IPS-20b (cell line): ENCODE results near the gene TRABD2A.

Source experiments
- H3K27ac ChIP-seq: one replicate; pipeline ENCODE4 v1.5.1; 2013; ENCODE audit warnings: low read length
- H3K27me3 ChIP-seq: 2 replicates; pipeline ENCODE4 v1.6.1; 2013; ENCODE audit warnings: mild to moderate bottlenecking, low read length, inconsistent platforms; ENCODE audit not compliant: insufficient read depth
- H3K36me3 ChIP-seq: 2 replicates; pipeline ENCODE4 v1.6.1; 2013; ENCODE audit warnings: low read depth, mild to moderate bottlenecking, inconsistent platforms, low read length, moderate library complexity; ENCODE audit not compliant: insufficient read depth
- H3K4me1 ChIP-seq: 2 replicates; pipeline ENCODE4 v1.6.1; 2013; ENCODE audit warnings: mild to moderate bottlenecking, control low read depth, inconsistent platforms, low read length, moderate library complexity; ENCODE audit not compliant: insufficient read depth
- H3K4me3 ChIP-seq: 2 replicates; pipeline ENCODE4 v1.5.1; 2013; ENCODE audit warnings: mild to moderate bottlenecking, low read length, inconsistent platforms
- H3K9ac ChIP-seq: 2 replicates; pipeline ENCODE4 v1.6.1; 2013; ENCODE audit warnings: low read depth, mild to moderate bottlenecking, inconsistent platforms, low read length, moderate library complexity
- H3K9me3 ChIP-seq: 2 replicates; pipeline ENCODE4 v1.6.1; 2013; ENCODE audit warnings: mild to moderate bottlenecking, low read depth, low read length, inconsistent platforms; ENCODE audit not compliant: insufficient read depth

TRABD2A gene

GRCh38 chr2:84914334-84914733, 33.5 kb upstream of the TRABD2A start:
- H3K9ac ChIP-seq, result no peak overlapping the region
- H3K4me3 ChIP-seq, result no peak overlapping the region
- H3K36me3 ChIP-seq, result no peaks in the 10 kb centered on the region
- no peaks in the 10 kb centered on the region for H3K9me3 ChIP-seq
- H3K4me1 ChIP-seq, result no peaks in the 10 kb centered on the region
- no peaks in the 10 kb centered on the region for H3K27me3 ChIP-seq
- no peak overlapping the region for H3K27ac ChIP-seq

GRCh38 chr2:84912984-84913383, 32.1 kb upstream of the TRABD2A start:
- H3K4me3 ChIP-seq, result no peak overlapping the region
- H3K27me3 ChIP-seq, result no peaks in the 10 kb centered on the region
- H3K36me3 ChIP-seq, result no peaks in the 10 kb centered on the region
- no peak overlapping the region for H3K27ac ChIP-seq
- H3K9me3 ChIP-seq, result no peaks in the 10 kb centered on the region
- no peak overlapping the region for H3K9ac ChIP-seq
- H3K4me1 ChIP-seq, result no peaks in the 10 kb centered on the region

DNA sequence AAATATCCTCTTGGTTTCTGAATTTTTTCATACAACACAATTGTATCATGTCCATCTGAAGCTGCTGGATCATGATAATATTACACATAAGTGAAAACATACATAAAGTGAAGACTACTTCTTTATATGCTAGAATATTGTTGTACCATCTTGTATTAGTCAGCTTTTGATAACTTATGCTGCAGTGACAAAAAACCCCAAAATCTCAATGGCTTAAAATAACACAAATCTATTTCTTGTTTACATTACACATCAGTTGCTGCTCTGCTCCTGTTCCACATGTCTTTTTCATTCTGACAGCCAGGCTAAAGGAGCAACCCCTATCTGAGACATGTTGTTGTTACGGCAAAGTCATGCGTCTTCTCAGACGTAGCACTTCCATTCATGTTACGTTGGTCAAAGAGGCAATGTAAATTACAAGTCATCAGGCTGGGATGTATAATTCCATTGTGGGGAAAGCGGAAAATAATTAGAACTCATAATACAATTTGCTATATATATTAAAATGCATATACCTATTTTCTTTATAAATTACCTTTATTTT, 30.3 kb upstream of the TRABD2A start:
- Histone ChIP-seq H3K27ac (no peak overlapping the region), H3K9me3 (no peaks in the 10 kb centered on the region), H3K4me3 (no peak overlapping the region), H3K4me1 (no peaks in the 10 kb centered on the region), H3K9ac (no peak overlapping the region), H3K27me3 (no peaks in the 10 kb centered on the region), H3K36me3 (no peaks in the 10 kb centered on the region)

DNA sequence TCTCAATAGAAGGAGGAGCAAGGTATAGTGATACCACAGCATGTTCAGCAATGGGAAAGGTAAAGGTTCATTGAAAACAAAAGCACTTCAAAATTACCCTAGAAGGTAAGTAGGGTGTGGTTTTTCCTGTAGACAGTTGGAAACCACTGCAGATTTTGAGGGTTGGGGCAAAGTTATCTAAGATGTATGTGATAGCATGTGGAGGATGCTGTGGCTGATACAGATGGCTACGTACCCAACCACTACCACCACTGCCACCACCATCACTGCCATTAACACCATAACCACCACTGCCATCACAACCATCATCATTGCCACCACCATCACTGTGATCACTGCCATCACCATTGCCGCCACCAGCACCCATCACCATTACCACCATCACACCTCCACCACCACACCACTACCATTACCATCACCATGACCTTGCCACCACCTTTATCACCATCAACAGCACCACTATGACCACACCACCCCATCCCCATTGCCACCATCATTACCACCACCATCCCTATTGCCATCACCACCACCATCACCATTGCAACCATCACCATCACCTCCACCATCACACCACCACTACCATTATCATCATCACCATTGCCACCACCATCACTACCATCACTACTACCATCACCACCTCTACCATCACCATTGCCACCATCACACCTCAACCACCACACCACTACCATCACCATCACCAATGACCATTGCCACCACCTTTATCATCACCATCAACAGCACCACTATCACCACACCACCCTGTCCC, 28.2 kb upstream of the TRABD2A start:
- H3K27ac ChIP-seq, result no peak overlapping the region
- no peaks in the 10 kb centered on the region for H3K9me3 ChIP-seq
- peaks cover 2% of the 10 kb centered on the region; the same call in 1 of the 2 replicates for H3K4me1 ChIP-seq
- H3K36me3 ChIP-seq, result no peaks in the 10 kb centered on the region
- H3K27me3 ChIP-seq, result peaks cover 7% of the 10 kb centered on the region
- no peak overlapping the region for H3K4me3 ChIP-seq
- H3K9ac ChIP-seq, result no peak overlapping the region

DNA sequence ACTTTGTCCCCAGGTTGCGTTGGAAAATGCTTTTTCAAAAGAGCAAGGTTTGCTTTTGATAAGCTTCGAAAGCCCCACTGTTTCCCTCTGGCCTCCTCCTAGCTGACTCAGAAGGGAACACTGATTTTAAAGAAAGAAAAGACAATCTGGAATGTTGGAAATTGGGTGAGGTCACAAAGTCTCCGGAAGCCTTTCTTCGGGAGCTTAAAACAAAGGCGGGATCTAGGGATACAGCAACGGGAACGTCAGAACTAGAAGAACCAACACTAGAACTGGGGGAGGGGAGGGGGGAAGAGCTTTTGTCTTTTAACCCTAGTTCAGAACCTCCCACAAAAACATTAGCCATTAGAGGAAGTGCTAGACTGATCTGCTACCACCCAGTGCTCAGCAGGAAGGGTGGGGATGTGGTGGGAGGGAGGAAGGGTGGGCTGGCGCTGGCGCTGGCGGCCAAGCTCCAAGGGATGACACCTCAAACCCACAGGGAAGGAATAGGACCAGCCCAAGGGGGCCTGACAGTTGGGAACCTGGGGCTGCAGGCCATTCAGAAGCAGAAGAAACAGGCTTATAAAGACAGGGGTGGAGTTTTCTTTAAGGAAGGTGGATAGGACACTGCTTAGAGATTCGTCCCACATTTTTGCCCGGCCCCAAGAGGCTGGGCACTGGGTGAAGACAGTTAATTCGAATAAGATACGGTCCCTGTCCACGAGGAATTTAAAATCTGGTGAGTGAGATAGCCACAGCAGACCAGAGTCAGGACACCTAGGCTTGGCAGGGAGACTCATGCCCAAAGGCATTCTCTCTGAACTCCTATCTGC, 26.2 kb upstream of the TRABD2A start:
- peak overlapping the region; percentile 86 for H3K9ac ChIP-seq
- H3K9me3 ChIP-seq, result no peaks in the 10 kb centered on the region
- H3K27ac ChIP-seq, result no peak overlapping the region
- peak overlapping the region; percentile 85 for H3K4me3 ChIP-seq
- no peaks in the 10 kb centered on the region for H3K36me3 ChIP-seq
- H3K27me3 ChIP-seq, result peaks cover 18% of the 10 kb centered on the region
- H3K4me1 ChIP-seq, result peaks cover 2% of the 10 kb centered on the region; the same call in 1 of the 2 replicates

DNA sequence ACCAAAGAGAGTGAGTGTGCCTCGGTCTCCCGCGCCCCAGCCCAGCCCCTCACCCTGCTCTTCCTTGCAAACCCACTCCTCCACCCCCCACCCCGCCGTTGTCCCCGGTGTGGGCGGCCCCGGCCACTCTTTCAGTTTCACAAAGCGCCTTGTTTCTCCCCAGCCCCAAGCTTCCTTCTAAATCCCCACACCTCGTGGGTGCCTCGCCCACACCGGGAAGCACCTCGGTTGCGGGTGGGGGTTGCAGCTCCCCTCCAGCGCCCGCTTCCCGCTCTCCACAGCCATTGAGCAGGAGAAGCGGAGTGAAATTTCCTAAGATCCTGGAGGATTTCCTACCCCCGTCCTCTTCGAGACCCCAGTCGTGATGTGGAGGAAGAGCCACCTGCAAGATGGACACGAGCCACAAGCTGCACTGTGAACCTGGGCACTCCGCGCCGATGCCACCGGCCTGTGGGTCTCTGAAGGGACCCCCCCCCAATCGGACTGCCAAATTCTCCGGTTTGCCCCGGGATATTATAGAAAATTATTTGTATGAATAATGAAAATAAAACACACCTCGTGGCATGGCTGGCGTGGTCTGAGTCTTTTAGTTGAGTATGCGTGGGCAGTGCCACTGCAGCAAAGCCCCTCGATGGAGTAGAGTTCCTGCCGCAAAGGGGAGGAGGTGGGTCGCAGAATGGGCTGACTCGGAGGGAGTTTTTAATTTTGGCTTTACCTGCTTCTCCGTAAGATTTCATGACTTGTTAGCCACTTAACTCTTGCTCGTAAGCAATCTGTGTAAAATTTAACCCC, 25.4 kb upstream of the TRABD2A start:
- Histone ChIP-seq H3K4me3 (peak overlapping the region; percentile 85), H3K27ac (no peak overlapping the region), H3K27me3 (peaks cover 21% of the 10 kb centered on the region), H3K9ac (peak overlapping the region; percentile 86), H3K36me3 (no peaks in the 10 kb centered on the region), H3K4me1 (peaks cover 2% of the 10 kb centered on the region; the same call in 1 of the 2 replicates), H3K9me3 (no peaks in the 10 kb centered on the region)

GRCh38 chr2:84905181-84906107, 24.6 kb upstream of the TRABD2A start, which contains the start of gene TMSB10:
Gene TMSB10, plus strand, starts transcription at chr2:84905656.
- H3K27me3 ChIP-seq, result peaks cover 30% of the 10 kb centered on the region
- no peaks in the 10 kb centered on the region for H3K9me3 ChIP-seq
- peak within 1 kb of the TSS; percentile 86 for H3K9ac ChIP-seq
- H3K4me1 ChIP-seq, result peaks cover 2% of the 10 kb centered on the region; the same call in 1 of the 2 replicates
- no peaks in the 10 kb centered on the region for H3K36me3 ChIP-seq
- no peak within 1 kb of the TSS for H3K27ac ChIP-seq
- peak within 1 kb of the TSS; percentile 85 for H3K4me3 ChIP-seq

- H3K4me1 ChIP-seq, result peaks cover 2% of the 10 kb centered on the region; the same call in 1 of the 2 replicates
- no peaks in the 10 kb centered on the region for H3K9me3 ChIP-seq
- H3K36me3 ChIP-seq, result no peaks in the 10 kb centered on the region
- H3K9ac ChIP-seq, result peak overlapping the region; percentile 86; the same call in 1 of the 2 replicates
- no peak overlapping the region for H3K27ac ChIP-seq
- peak overlapping the region; percentile 85 for H3K4me3 ChIP-seq
- peaks cover 32% of the 10 kb centered on the region for H3K27me3 ChIP-seq
These were observed 23.9 kb upstream of the TRABD2A start for GRCh38 chr2:84904717-84905174.

- no peaks in the 10 kb centered on the region for H3K9me3 ChIP-seq
- H3K36me3 ChIP-seq, result no peaks in the 10 kb centered on the region
- peaks cover 2% of the 10 kb centered on the region; the same call in 1 of the 2 replicates for H3K4me1 ChIP-seq
- peaks cover 32% of the 10 kb centered on the region for H3K27me3 ChIP-seq
- H3K4me3 ChIP-seq, result peak overlapping the region; percentile 85
- H3K9ac ChIP-seq, result no peak overlapping the region
- no peak overlapping the region for H3K27ac ChIP-seq
These were observed 23.3 kb upstream of the TRABD2A start for GRCh38 chr2:84904151-84904550.

- H3K27me3 ChIP-seq, result peaks cover 32% of the 10 kb centered on the region
- H3K27ac ChIP-seq, result no peak overlapping the region
- H3K36me3 ChIP-seq, result no peaks in the 10 kb centered on the region
- no peak overlapping the region for H3K4me3 ChIP-seq
- no peaks in the 10 kb centered on the region for H3K9me3 ChIP-seq
- no peak overlapping the region for H3K9ac ChIP-seq
- peaks cover 2% of the 10 kb centered on the region; the same call in 1 of the 2 replicates for H3K4me1 ChIP-seq
These were observed 21.6 kb upstream of the TRABD2A start for GRCh38 chr2:84902526-84902925.
